LNCAP (cell line): Measurements from ENCODE around the gene RNF144A.

Source experiments
- TF ChIP-seq, protein P1 (sequence below): fragments of 450-650 bp; IDR thresholded peaks from 2 replicates; pipeline ENCODE4 v1.5.1; 2017; ENCODE audit warnings: mild to moderate bottlenecking

RNF144A gene

DNA sequence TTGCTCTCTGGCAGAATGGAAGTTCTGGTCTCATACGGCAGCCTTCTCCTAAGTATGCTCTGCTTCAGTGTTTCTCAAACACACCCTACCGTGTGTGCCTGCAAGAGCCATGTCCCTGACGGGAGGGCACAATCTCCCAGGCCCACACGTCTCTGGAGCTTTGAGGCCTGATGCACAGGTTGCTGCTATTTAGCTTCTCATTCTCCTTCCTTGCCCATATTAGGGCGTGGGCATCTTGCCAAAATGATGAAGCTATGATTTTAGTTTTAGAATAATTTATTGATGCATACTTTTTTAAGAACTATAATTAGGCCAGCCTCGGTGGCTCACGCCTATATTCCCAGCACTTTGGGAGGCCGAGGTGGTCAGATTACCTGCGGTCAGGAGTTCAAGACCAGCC lies 107.9 kb downstream of the RNF144A start:
- TF ChIP-seq, protein P1, sequence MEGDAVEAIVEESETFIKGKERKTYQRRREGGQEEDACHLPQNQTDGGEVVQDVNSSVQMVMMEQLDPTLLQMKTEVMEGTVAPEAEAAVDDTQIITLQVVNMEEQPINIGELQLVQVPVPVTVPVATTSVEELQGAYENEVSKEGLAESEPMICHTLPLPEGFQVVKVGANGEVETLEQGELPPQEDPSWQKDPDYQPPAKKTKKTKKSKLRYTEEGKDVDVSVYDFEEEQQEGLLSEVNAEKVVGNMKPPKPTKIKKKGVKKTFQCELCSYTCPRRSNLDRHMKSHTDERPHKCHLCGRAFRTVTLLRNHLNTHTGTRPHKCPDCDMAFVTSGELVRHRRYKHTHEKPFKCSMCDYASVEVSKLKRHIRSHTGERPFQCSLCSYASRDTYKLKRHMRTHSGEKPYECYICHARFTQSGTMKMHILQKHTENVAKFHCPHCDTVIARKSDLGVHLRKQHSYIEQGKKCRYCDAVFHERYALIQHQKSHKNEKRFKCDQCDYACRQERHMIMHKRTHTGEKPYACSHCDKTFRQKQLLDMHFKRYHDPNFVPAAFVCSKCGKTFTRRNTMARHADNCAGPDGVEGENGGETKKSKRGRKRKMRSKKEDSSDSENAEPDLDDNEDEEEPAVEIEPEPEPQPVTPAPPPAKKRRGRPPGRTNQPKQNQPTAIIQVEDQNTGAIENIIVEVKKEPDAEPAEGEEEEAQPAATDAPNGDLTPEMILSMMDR: no peak

DNA sequence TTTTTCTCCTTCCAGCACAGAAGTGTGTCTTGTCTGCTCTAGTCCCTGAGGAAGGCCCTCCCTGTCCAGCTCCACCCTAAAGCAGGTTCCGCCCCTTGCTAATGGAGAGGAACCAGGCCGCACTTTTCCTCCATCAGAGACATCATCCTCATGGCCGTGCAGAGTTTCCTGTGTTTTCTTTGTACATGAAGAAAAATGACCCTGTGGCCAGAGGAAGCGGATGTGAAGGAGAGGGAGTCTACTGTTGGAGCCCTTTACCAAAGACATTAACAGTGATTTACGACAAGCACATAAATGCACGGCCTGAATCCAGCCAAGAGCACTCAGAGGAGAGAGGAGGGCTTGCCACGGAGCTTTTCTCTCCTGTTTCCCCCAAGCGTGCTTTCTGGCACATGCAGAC lies 109.5 kb downstream of the RNF144A start:
- TF ChIP-seq, protein P1: no peak

DNA sequence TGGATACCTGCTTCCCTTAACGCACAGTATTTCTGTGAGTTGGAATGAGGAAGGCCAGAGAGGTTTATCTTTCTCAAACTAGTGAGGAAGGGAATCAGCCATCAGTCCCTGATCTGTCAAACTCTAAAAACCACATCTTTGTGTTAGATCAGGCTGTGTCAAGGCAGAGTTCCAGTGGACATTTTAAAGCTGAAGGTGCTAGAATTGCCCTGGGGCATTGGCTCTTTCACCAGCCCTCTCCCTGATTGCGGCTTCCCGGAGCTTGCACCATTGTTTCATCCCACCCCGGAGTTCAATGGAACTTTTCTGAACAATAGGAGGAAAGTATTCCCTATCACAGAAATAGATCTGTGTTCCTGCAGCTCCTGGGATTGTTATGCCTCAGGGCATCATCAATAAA lies 110.2 kb downstream of the RNF144A start:
- TF ChIP-seq, protein P1: no peak

DNA sequence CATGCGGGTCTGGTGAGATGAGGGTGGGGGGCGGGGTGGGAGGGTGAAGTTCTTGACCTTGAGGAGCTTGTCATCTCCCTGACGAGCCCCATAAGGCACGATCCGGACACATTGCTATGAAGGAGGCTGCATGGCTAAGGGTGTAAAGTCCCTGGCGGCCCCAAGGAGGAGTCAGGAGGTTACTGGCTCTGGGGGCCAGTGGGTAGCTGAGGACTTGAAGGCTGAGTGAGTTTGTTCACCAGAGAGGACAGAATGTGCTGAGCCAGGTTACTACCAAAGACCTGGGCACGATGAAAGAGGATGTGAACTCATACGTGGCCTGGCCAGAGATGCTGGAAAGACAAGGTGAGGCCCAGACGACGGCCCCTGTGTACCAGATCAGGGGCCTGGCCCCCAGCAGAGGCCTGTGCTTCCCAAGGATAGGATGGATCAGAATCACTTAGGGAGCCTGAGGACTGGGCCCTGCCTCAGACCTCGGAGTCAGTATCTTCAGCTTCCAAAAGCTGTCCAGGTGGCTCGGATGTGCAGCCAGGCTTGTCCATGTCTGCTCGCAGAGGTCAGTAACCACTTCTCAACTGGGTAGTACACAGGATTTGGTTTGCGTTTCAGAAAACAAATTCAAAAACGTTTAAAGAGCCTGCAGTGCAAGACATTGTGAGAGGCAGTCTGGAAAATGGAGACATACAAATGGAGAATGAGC lies 110.9 kb downstream of the RNF144A start:
- TF ChIP-seq, protein P1: no peak

DNA sequence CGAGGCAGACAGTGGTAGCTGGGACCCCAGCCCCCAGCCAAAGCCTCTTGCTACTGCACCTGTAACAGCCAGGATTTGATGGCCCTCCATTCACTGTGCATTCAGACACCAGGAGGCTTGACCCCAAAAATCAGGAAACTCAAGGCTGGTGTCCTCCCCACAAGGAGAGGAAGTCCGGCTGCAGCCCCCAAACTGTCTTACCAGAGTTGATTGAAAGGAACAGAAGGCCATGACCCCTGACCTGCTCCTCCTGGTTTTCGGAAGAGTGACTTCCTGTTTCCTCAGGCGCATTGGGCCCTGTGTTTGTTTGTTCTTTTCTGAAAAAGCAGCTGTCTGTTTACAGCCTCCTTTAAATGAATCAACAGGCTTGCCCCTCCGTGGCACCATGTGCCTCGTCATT lies 111.6 kb downstream of the RNF144A start:
- TF ChIP-seq, protein P1: no peak

DNA sequence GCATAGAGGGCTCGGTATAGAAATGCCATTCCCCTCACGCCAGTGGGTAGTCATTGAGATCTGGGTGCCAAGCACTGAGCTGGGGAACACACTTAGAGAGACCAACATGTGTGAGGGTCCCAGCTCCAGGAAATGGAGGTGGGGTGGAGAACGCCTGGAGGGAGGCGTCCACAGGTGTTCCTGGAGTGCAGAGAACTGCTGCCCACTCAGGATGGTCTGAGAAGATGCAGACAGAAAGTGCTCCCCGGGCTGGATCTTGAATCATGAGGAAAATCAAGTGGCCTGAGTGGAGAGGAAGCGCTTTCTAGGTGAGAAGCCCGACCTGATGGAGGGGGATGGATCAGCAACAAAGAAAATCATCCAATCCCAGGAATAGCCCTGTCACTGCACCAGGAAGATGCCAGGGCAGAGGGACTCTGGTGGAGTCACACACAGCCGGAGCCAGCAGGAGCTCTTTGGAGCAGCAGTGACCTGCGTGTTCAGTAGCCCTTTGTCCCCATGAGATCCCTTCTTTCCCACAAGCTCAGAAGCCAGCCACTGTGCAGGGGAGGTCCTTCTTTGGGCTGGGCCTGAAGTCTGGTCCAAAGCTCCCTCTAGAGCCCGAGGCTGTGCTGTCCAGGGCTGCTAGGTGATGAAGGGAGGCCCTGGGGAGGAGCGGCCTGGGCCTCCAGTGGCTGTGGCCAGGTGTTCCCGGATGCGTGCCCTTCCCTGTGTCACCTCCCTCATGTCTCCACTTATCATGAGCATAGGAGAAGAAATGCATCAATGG lies 112.3 kb downstream of the RNF144A start:
- TF ChIP-seq, protein P1: no peak

DNA sequence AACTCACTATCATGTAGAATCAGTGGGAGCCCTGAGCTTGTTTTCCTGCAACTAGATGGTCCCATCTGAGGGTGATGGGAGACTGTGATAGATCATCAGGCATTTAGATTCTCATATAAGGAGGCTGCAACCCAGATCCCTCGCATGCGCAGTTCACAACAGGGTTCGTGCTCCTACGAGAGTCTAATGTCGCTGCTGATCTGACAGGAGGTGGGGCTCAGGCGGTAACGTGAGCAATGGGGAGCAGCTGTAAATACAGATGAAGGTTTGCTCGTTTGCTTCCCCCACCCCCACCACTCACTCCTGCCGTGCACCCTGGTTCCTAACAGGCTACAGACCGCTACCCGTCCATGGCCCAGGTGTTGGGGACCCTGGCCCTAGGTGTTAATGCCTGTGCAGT lies 113.6 kb downstream of the RNF144A start:
- TF ChIP-seq, protein P1: no peak
